Endodermal cell (in vitro differentiated cells): ENCODE results near the gene FLYWCH2. TPM values are rescaled to one million over a fixed set of nuclear protein-coding genes. Genes with fewer than 3 reads are reported as not detected.

Source experiments
- DNase-seq: peaks from one replicate; pipeline ENCODE4 v3.0.0-alpha.2; 2017
- H3K27ac ChIP-seq: 2 replicates; pipeline ENCODE4 v1.5.1; 2013; ENCODE audit warnings: mild to moderate bottlenecking, low read depth, low read length, moderate library complexity
- H3K27me3 ChIP-seq: 2 replicates; pipeline ENCODE4 v1.6.1; 2013; ENCODE audit warnings: mild to moderate bottlenecking, low read length, moderate library complexity; ENCODE audit not compliant: insufficient read depth, control insufficient read depth, poor library complexity, severe bottlenecking
- H3K36me3 ChIP-seq: 2 replicates; pipeline ENCODE4 v1.7.0; 2013; ENCODE audit warnings: mild to moderate bottlenecking, low read length, moderate library complexity; ENCODE audit not compliant: control insufficient read depth, insufficient read depth
- H3K4me1 ChIP-seq: one replicate; pipeline ENCODE4 v1.7.0; 2013; ENCODE audit warnings: low read length; ENCODE audit not compliant: control insufficient read depth, insufficient read depth
- H3K4me3 ChIP-seq: 2 replicates; pipeline ENCODE4 v1.5.1; 2013; ENCODE audit warnings: mild to moderate bottlenecking, low read length, moderate library complexity
- H3K9ac ChIP-seq: 2 replicates; pipeline ENCODE4 v1.6.1; 2013; ENCODE audit warnings: mild to moderate bottlenecking, low read length, moderate library complexity; ENCODE audit not compliant: poor library complexity, severe bottlenecking; ENCODE audit errors: extremely low read depth
- H3K9me3 ChIP-seq: 2 replicates; pipeline ENCODE4 v1.6.1; 2013; ENCODE audit warnings: mild to moderate bottlenecking, low read length, moderate library complexity; ENCODE audit not compliant: control insufficient read depth
- H3K27ac Mint-ChIP-seq: 2 replicates; pipeline ENCODE4 v1.8.0; 2020; ENCODE audit warnings: mixed read lengths
- H3K27me3 Mint-ChIP-seq: 2 replicates; pipeline ENCODE4 v1.8.0; 2021; ENCODE audit warnings: mild to moderate bottlenecking, mixed read lengths; ENCODE audit not compliant: insufficient read depth
- H3K36me3 Mint-ChIP-seq: 2 replicates; pipeline ENCODE4 v1.8.0; 2020; ENCODE audit warnings: low read depth, mixed read lengths
- H3K4me1 Mint-ChIP-seq: 2 replicates; pipeline ENCODE4 v1.8.0; 2020; ENCODE audit warnings: mixed read lengths
- H3K4me3 Mint-ChIP-seq: 2 replicates; pipeline ENCODE4 v1.8.0; 2020; ENCODE audit warnings: mild to moderate bottlenecking, moderate library complexity, mixed read lengths
- H3K9me3 Mint-ChIP-seq: 2 replicates; pipeline ENCODE4 v1.8.0; 2020; ENCODE audit warnings: mild to moderate bottlenecking, mixed read lengths
- CTCF ChIP-seq: fragments of 200-600 bp; sonication (generic); conservative IDR thresholded peaks from 2 replicates; pipeline ENCODE4 v1.5.0; 2021; ENCODE audit warnings: antibody characterized with exemption, mild to moderate bottlenecking
- WGBS, 2 experiments: methylation state at CpG; one replicate each; pipeline versions ENCODE4 v1.1.5 to v1.1.7; 2013; ENCODE audit warnings: missing lambda C conversion rate in 2 of 2, mixed read lengths in 1 of 2; ENCODE audit not compliant: insufficient coverage in 1 of 2, insufficient read length in 1 of 2; 5-methylcytosine and 5-hydroxymethylcytosine counted together
- total RNA-seq, 2 donors: library from RNA; stranded (reverse); fragmentation: NEBNext Ultra II Directional in 1 of 2; extraction: Animal tissue kit (Norgen Biotek cat#: 25700) in 1 of 2; gene quantifications; 2 replicates in 1 of 2; 3 replicates in 1 of 2; pipeline ENCODE4 v1.2.1, GENCODE V29; 2021

The FLYWCH2 gene
- total RNA-seq, 2 donors from 2014 or later = 30.9 to 35.5 TPM

GRCh38 chr16:2936436-2937011 is 53.5 kb downstream of the FLYWCH2 start:
- no peak for DNase-seq
- H3K27me3 Mint-ChIP-seq = no peaks in the 10 kb centered on the region
- no peak overlapping the region for H3K4me3 ChIP-seq
- H3K27ac Mint-ChIP-seq = no peak overlapping the region
- no peak overlapping the region for H3K27ac ChIP-seq
- peaks cover 34% of the 10 kb centered on the region for H3K36me3 ChIP-seq
- WGBS, 2 experiments = 91 to 96% methylated on average over 12 to 22 of the region's 22 CpGs
- H3K9me3 ChIP-seq = no peaks in the 10 kb centered on the region
- no peaks in the 10 kb centered on the region for H3K4me1 Mint-ChIP-seq
- no peak overlapping the region for H3K4me3 Mint-ChIP-seq
- TF ChIP-seq CTCF = no peak
- no peaks in the 10 kb centered on the region for H3K4me1 ChIP-seq
- H3K27me3 ChIP-seq = no peaks in the 10 kb centered on the region
- no peaks in the 10 kb centered on the region for H3K9me3 Mint-ChIP-seq
- peaks cover 50% of the 10 kb centered on the region for H3K36me3 Mint-ChIP-seq
- H3K9ac ChIP-seq = no peak overlapping the region

- H3K9me3 Mint-ChIP-seq = no peaks in the 10 kb centered on the region
These were observed 54.2 kb downstream of the FLYWCH2 start for GRCh38 chr16:2937170-2937569.

GRCh38 chr16:2938206-2938605 is 55.2 kb downstream of the FLYWCH2 start:
- Histone ChIP-seq H3K36me3 (peaks cover 29% of the 10 kb centered on the region), H3K9me3 (no peaks in the 10 kb centered on the region), H3K4me1 (no peaks in the 10 kb centered on the region), H3K27me3 (no peaks in the 10 kb centered on the region), H3K27ac (no peak overlapping the region), H3K4me3 (no peak overlapping the region), H3K9ac (no peak overlapping the region)
- H3K27me3 Mint-ChIP-seq = no peaks in the 10 kb centered on the region
- peaks cover 51% of the 10 kb centered on the region for H3K36me3 Mint-ChIP-seq
- no peak for TF ChIP-seq CTCF
- no peaks in the 10 kb centered on the region for H3K9me3 Mint-ChIP-seq
- no peak overlapping the region for H3K4me3 Mint-ChIP-seq
- no peaks in the 10 kb centered on the region for H3K4me1 Mint-ChIP-seq
- 97 to 100% methylated on average over 4 to 12 of the region's 12 CpGs for WGBS, 2 experiments
- no peak for DNase-seq
- no peak overlapping the region for H3K27ac Mint-ChIP-seq

More at GRCh38 chr16:2937170-2937569, 54.2 kb downstream of the FLYWCH2 start:
- H3K9ac ChIP-seq = no peak overlapping the region
- H3K36me3 ChIP-seq = peaks cover 35% of the 10 kb centered on the region
- H3K4me3 ChIP-seq = no peak overlapping the region
- Mint-ChIP-seq H3K27me3 (no peaks in the 10 kb centered on the region), H3K4me3 (no peak overlapping the region), H3K36me3 (peaks cover 49% of the 10 kb centered on the region), H3K4me1 (no peaks in the 10 kb centered on the region), H3K27ac (no peak overlapping the region)
- no peak for DNase-seq
- no peak for TF ChIP-seq CTCF
- 92 to 97% methylated on average over 9 to 24 of the region's 24 CpGs for WGBS, 2 experiments
- no peak overlapping the region for H3K27ac ChIP-seq
- no peaks in the 10 kb centered on the region for H3K27me3 ChIP-seq
- H3K4me1 ChIP-seq = no peaks in the 10 kb centered on the region
- H3K9me3 ChIP-seq = no peaks in the 10 kb centered on the region
